ENCODE measurements around the gene CYP2D6. TPM values are rescaled to one million over a fixed set of nuclear protein-coding genes. Genes with fewer than 3 reads are reported as not detected.

CYP2D6 gene
- total RNA-seq, 4 donors from 2014 or later, result 0.35 to 1.5 (median 1.2) TPM

DNA sequence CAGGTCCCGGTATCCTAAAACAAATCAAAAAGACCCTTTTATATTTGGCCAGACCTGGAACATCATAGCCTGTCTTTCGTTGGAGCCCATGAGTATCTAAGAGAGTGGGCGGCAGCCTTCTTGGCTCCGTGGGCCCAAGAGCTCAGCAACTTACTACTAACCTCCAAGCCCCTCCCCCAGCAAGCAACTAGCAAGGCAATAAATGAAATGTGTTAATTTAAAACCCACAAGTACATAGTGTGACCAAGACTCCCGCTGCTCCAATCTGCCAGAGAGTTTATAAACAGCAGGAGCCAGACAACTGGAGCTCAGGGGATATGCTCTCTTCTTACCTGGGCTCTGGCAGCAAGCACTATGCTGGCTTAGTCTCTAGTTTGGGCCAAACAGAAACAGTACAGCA is 40.8 kb upstream of the CYP2D6 start:
- peaks cover 0 to 43% (median 9%) of the 10 kb centered on the region in 3 donors for H3K4me1 ChIP-seq
- intact Hi-C loops (cut with DNase I), result loop anchor here (10.0 kb wide), 1 partner anchor 263 kb away; the partner anchor contains the start of gene NFAM1
- no peak overlapping the region for H3K4me3 ChIP-seq
- WGBS, 2 donors, result 69 to 85% methylated on average over 4 to 5 of the region's 5 CpGs
- no peaks in the 10 kb centered on the region for H3K27me3 ChIP-seq
- peaks cover 0 to 71% (median 14%) of the 10 kb centered on the region in 3 donors for H3K36me3 ChIP-seq
- H3K27ac ChIP-seq, result no peak overlapping the region
- DNase-seq, result no peak
- TF ChIP-seq, protein P1, sequence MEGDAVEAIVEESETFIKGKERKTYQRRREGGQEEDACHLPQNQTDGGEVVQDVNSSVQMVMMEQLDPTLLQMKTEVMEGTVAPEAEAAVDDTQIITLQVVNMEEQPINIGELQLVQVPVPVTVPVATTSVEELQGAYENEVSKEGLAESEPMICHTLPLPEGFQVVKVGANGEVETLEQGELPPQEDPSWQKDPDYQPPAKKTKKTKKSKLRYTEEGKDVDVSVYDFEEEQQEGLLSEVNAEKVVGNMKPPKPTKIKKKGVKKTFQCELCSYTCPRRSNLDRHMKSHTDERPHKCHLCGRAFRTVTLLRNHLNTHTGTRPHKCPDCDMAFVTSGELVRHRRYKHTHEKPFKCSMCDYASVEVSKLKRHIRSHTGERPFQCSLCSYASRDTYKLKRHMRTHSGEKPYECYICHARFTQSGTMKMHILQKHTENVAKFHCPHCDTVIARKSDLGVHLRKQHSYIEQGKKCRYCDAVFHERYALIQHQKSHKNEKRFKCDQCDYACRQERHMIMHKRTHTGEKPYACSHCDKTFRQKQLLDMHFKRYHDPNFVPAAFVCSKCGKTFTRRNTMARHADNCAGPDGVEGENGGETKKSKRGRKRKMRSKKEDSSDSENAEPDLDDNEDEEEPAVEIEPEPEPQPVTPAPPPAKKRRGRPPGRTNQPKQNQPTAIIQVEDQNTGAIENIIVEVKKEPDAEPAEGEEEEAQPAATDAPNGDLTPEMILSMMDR (IDR thresholded peaks at IDR 0.05), result no peak
- no peak for TF ChIP-seq POLR2A (IDR thresholded peaks at IDR 0.05)
- no peaks in the 10 kb centered on the region for H3K9me3 ChIP-seq

DNA sequence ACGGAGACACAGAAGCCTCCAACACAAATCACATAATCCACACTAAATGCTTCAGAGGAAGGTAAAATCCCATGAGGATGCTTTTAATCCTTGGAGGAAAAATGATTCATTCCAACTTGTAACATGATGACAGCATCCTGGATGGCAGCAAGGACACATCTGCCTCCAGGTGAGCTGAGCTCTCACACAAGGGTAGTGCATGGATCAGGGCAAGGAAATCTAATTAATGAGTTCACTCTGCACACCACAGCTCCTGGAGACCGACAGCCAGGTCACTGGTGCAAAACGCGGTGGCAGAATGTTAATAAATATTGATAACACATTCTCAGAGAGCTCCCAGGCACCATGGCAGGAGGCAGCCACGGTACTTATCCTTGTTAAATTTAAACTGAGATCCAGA is 40.3 kb upstream of the CYP2D6 start:
- H3K4me1 ChIP-seq, result peaks cover 0 to 43% (median 9%) of the 10 kb centered on the region in 3 donors
- TF ChIP-seq POLR2A (IDR thresholded peaks at IDR 0.05), result no peak
- TF ChIP-seq, protein P1 (IDR thresholded peaks at IDR 0.05), result no peak
- 36 to 60% methylated on average over 5 of the region's 5 CpGs for WGBS, 2 donors
- no peak overlapping the region for H3K27ac ChIP-seq
- H3K4me3 ChIP-seq, result no peak overlapping the region
- no peaks in the 10 kb centered on the region for H3K27me3 ChIP-seq
- peaks cover 0 to 71% (median 14%) of the 10 kb centered on the region in 3 donors for H3K36me3 ChIP-seq
- no peaks in the 10 kb centered on the region for H3K9me3 ChIP-seq
- intact Hi-C loops (cut with DNase I), result loop anchor here (10.0 kb wide), 1 partner anchor 264 kb away; the partner anchor contains the start of gene NFAM1
- no peak for DNase-seq

DNA sequence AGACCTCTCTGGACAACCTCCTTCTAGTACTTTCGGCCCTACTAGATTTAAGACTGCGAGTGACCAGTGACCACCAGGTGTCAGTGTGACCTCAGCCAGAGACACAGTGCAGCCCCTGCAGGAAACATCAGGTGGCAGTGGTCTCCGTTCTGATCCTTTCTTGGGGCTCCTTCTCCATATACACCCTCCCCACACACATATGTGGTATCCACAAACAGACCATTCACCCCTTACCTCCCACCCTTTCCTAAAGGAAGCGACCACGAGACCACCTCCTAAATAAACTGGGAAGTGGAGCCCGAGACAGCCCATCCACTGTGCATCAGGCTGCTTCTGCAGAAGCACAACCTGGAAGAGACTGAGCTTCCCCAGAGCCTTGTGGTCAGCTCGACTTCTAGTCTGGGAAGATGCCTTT is 38.5 kb upstream of the CYP2D6 start:
- intact Hi-C loops (cut with DNase I), result no loop called here
- Histone ChIP-seq H3K9me3 (no peaks in the 10 kb centered on the region), H3K4me3 (no peak overlapping the region), H3K4me1 (peaks cover 0 to 50% (median 9%) of the 10 kb centered on the region in 3 donors), H3K36me3 (peaks cover 9 to 73% (median 14%) of the 10 kb centered on the region in 3 donors), H3K27ac (no peak overlapping the region), H3K27me3 (no peaks in the 10 kb centered on the region)
- no peak for TF ChIP-seq POLR2A (IDR thresholded peaks at IDR 0.05)
- TF ChIP-seq, protein P1 (IDR thresholded peaks at IDR 0.05), result peak; percentile 62 to 86 (median 74)
- WGBS, 2 donors, result 53 to 64% methylated on average over 5 to 7 of the region's 7 CpGs
- DNase-seq, result no peak

DNA sequence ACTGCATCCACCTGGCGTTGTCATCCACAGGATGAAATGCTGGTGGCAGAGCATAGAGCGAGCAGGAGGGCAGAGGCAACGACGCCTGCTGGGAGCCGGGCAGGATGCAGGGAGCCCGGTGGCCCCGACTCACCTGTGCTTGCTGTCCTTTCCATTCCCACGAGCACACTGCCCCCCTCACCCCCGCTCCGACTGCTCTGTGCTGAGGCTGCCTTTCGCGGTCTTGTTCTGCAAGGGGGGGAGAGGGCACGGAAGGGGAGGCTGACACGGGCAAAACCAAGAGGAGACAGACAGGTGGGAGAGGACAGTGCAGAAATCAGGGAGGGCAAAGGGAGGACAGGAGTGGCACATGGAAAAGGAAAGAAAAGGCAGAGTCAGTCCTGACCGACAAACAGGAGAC is 37.9 kb upstream of the CYP2D6 start:
- Histone ChIP-seq H3K27me3 (no peaks in the 10 kb centered on the region), H3K4me1 (peaks cover 3 to 50% (median 6%) of the 10 kb centered on the region in 3 donors), H3K4me3 (no peak overlapping the region), H3K9me3 (no peaks in the 10 kb centered on the region), H3K27ac (no peak overlapping the region), H3K36me3 (peaks cover 9 to 68% (median 14%) of the 10 kb centered on the region in 3 donors)
- no peak for DNase-seq
- no peak for TF ChIP-seq POLR2A (IDR thresholded peaks at IDR 0.05)
- TF ChIP-seq, protein P1 (IDR thresholded peaks at IDR 0.05), result no peak
- intact Hi-C loops (cut with DNase I), result no loop called here
- 93 to 99% methylated on average over 8 to 10 of the region's 15 CpGs for WGBS, 2 donors

DNA sequence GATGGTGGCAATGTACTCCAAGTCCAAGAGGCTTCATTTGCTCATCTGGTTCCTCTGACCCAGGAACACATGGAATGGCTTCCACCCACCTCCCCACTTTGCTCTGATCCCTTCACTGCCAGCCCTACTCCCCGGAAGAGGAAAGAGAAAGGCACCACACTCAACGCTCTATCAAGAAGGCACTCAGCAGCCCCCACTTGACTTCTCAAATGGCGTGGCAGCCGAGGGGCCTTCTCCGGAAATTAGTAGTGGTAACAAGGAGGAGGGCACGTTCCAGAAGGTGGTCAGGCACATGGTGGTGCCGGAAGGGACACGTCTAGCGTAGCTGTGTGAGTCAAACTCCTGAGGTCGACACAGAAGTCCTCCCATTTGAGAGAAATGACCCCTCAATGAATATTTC is 36.5 kb upstream of the CYP2D6 start:
- Histone ChIP-seq H3K27me3 (no peaks in the 10 kb centered on the region), H3K27ac (no peak overlapping the region), H3K4me1 (peaks cover 9 to 50% (median 12%) of the 10 kb centered on the region in 3 donors), H3K4me3 (no peak overlapping the region), H3K36me3 (peaks cover 9 to 65% (median 14%) of the 10 kb centered on the region in 3 donors), H3K9me3 (no peaks in the 10 kb centered on the region)
- intact Hi-C loops (cut with DNase I), result no loop called here
- TF ChIP-seq, protein P1 (IDR thresholded peaks at IDR 0.05), result no peak
- no peak for TF ChIP-seq POLR2A (IDR thresholded peaks at IDR 0.05)
- 81 to 90% methylated on average over 8 to 10 of the region's 10 CpGs for WGBS, 2 donors
- DNase-seq, result no peak

Data from esophagus squamous epithelium (tissue), 5 donors.